SIG-M5 (cell line): ENCODE measurements around the gene MAP10.

ENCODE experiments used
- DNase-seq: peaks from one replicate; lab custom pipeline; 2025; lab: John Stamatoyannopoulos, UW

MAP10 gene

GRCh38 chr1:232795497-232796053, 9.6 kb upstream of the MAP10 start:
- DNase-seq, result no peak

- no peak for DNase-seq
Observed at GRCh38 chr1:232797856-232798510, 7.2 kb upstream of the MAP10 start.

GRCh38 chr1:232798920-232799319, 6.3 kb upstream of the MAP10 start:
- DNase-seq, result no peak

- no peak for DNase-seq
Observed at GRCh38 chr1:232806186-232806510, 932 bp downstream of the MAP10 start.

GRCh38 chr1:232810856-232811255, 5.6 kb downstream of the MAP10 start:
- DNase-seq, result no peak

GRCh38 chr1:232812560-232812959, 7.3 kb downstream of the MAP10 start:
- DNase-seq, result no peak

GRCh38 chr1:232813097-232813496, 7.9 kb downstream of the MAP10 start:
- no peak for DNase-seq

- no peak for DNase-seq
Observed at GRCh38 chr1:232813760-232814159, 8.5 kb downstream of the MAP10 start.

GRCh38 chr1:232816324-232816723, 11.1 kb downstream of the MAP10 start:
- DNase-seq, result no peak

GRCh38 chr1:232818040-232818439, 12.8 kb downstream of the MAP10 start:
- no peak for DNase-seq

- no peak for DNase-seq
Observed at GRCh38 chr1:232820431-232820830, 15.2 kb downstream of the MAP10 start.

- no peak for DNase-seq
Observed at GRCh38 chr1:232822530-232822929, 17.3 kb downstream of the MAP10 start.

- DNase-seq, result no peak
Observed at GRCh38 chr1:232826318-232826717, 21.1 kb downstream of the MAP10 start.

- no peak for DNase-seq
Observed at GRCh38 chr1:232830661-232831060, 25.4 kb downstream of the MAP10 start.

GRCh38 chr1:232831895-232832294, 26.7 kb downstream of the MAP10 start:
- no peak for DNase-seq

GRCh38 chr1:232834066-232834465, 28.9 kb downstream of the MAP10 start:
- DNase-seq, result no peak

- no peak for DNase-seq
Observed at GRCh38 chr1:232835166-232835565, 29.9 kb downstream of the MAP10 start.

GRCh38 chr1:232837087-232837486, 31.9 kb downstream of the MAP10 start:
- DNase-seq, result no peak

- no peak for DNase-seq
Observed at GRCh38 chr1:232841823-232842565, 36.8 kb downstream of the MAP10 start.

- no peak for DNase-seq
Observed at GRCh38 chr1:232844791-232845190, 39.6 kb downstream of the MAP10 start.

- no peak for DNase-seq
Observed at GRCh38 chr1:232845406-232845955, 40.3 kb downstream of the MAP10 start.

- no peak for DNase-seq
Observed at GRCh38 chr1:232851532-232851931, 46.3 kb downstream of the MAP10 start.
